NCI-H1048 (cell line): ENCODE data around the gene TEKT3.

Experiments
- DNase-seq: peaks from one replicate; lab custom pipeline; 2025; lab: John Stamatoyannopoulos, UW

TEKT3 gene

GRCh38 chr17:15291674-15292361 is 49.6 kb downstream of the TEKT3 start:
- no peak for DNase-seq

- no peak for DNase-seq
These were observed 50.8 kb downstream of the TEKT3 start for GRCh38 chr17:15290605-15291004.

GRCh38 chr17:15289285-15290183 is 51.9 kb downstream of the TEKT3 start:
- no peak for DNase-seq

- DNase-seq = no peak
These were observed 52.5 kb downstream of the TEKT3 start for GRCh38 chr17:15288859-15289258.

GRCh38 chr17:15287538-15288267 is 53.7 kb downstream of the TEKT3 start:
- DNase-seq = no peak

GRCh38 chr17:15285466-15285865 is 55.9 kb downstream of the TEKT3 start:
- no peak for DNase-seq

GRCh38 chr17:15284537-15284936 is 56.9 kb downstream of the TEKT3 start:
- DNase-seq = no peak

GRCh38 chr17:15284107-15284506 is 57.3 kb downstream of the TEKT3 start:
- DNase-seq = no peak

GRCh38 chr17:15281909-15282308 is 59.5 kb downstream of the TEKT3 start:
- no peak for DNase-seq

- no peak for DNase-seq
These were observed 62.4 kb downstream of the TEKT3 start for GRCh38 chr17:15278924-15279477.

GRCh38 chr17:15278380-15278779 is 63.0 kb downstream of the TEKT3 start:
- no peak for DNase-seq

GRCh38 chr17:15274017-15274416 is 67.4 kb downstream of the TEKT3 start:
- no peak for DNase-seq

GRCh38 chr17:15273141-15273793 is 68.1 kb downstream of the TEKT3 start:
- DNase-seq = no peak

GRCh38 chr17:15271741-15272140 is 69.7 kb downstream of the TEKT3 start:
- DNase-seq = no peak

- no peak for DNase-seq
These were observed 70.6 kb downstream of the TEKT3 start for GRCh38 chr17:15270628-15271381.

GRCh38 chr17:15269780-15270089 is 71.7 kb downstream of the TEKT3 start:
- DNase-seq = no peak

GRCh38 chr17:15269087-15269779 is 72.2 kb downstream of the TEKT3 start:
- no peak for DNase-seq

GRCh38 chr17:15268461-15268860 is 72.9 kb downstream of the TEKT3 start:
- DNase-seq = no peak

- no peak for DNase-seq
These were observed 73.4 kb downstream of the TEKT3 start for GRCh38 chr17:15267996-15268395.

GRCh38 chr17:15266325-15267125 is 74.9 kb downstream of the TEKT3 start:
- DNase-seq = no peak
